Measurements from ENCODE around the gene IL6R.

GRCh38 chr1:154400381-154400801 is 4.8 kb upstream of the IL6R start:
- no peak for TF ChIP-seq POLR2A (IDR thresholded peaks at IDR 0.05)
- TF ChIP-seq POLR2AphosphoS5 (IDR thresholded peaks at IDR 0.05) = no peak
- TF ChIP-seq, protein P1, sequence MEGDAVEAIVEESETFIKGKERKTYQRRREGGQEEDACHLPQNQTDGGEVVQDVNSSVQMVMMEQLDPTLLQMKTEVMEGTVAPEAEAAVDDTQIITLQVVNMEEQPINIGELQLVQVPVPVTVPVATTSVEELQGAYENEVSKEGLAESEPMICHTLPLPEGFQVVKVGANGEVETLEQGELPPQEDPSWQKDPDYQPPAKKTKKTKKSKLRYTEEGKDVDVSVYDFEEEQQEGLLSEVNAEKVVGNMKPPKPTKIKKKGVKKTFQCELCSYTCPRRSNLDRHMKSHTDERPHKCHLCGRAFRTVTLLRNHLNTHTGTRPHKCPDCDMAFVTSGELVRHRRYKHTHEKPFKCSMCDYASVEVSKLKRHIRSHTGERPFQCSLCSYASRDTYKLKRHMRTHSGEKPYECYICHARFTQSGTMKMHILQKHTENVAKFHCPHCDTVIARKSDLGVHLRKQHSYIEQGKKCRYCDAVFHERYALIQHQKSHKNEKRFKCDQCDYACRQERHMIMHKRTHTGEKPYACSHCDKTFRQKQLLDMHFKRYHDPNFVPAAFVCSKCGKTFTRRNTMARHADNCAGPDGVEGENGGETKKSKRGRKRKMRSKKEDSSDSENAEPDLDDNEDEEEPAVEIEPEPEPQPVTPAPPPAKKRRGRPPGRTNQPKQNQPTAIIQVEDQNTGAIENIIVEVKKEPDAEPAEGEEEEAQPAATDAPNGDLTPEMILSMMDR (IDR thresholded peaks at IDR 0.05) = no peak
